Nephron (organoid): ENCODE data around the gene PHLDA2.

Experiments used
- H3K27ac Mint-ChIP-seq, 3 experiments: 2 replicates each; pipeline ENCODE4 v1.8.0; 2020; ENCODE audit warnings: mixed read lengths in 3 of 3, mild to moderate bottlenecking in 2 of 3, moderate library complexity in 1 of 3
- H3K27me3 Mint-ChIP-seq: 2 replicates; pipeline ENCODE4 v1.8.0; 2021; ENCODE audit warnings: low read depth, mild to moderate bottlenecking, moderate library complexity, mixed read lengths
- H3K36me3 Mint-ChIP-seq: 2 replicates; pipeline ENCODE4 v1.8.0; 2020; ENCODE audit warnings: low read depth, mixed read lengths
- H3K4me1 Mint-ChIP-seq: 2 replicates; pipeline ENCODE4 v1.8.0; 2020; ENCODE audit warnings: mixed read lengths
- H3K4me3 Mint-ChIP-seq, 3 experiments: 2 replicates each; pipeline ENCODE4 v1.8.0; 2020; ENCODE audit warnings: mild to moderate bottlenecking in 3 of 3, mixed read lengths in 3 of 3, moderate library complexity in 2 of 3
- H3K9me3 Mint-ChIP-seq: 2 replicates; pipeline ENCODE4 v1.8.0; 2020; ENCODE audit warnings: mixed read lengths
- TF ChIP-seq, protein P1 (sequence below), 3 experiments: fragments of 200-600 bp; sonication (generic); IDR thresholded peaks; one replicate each; pipeline ENCODE4 v1.5.0; 2021; ENCODE audit warnings: antibody characterized with exemption in 3 of 3; ENCODE audit not compliant: unreplicated experiment in 3 of 3

Gene PHLDA2

DNA sequence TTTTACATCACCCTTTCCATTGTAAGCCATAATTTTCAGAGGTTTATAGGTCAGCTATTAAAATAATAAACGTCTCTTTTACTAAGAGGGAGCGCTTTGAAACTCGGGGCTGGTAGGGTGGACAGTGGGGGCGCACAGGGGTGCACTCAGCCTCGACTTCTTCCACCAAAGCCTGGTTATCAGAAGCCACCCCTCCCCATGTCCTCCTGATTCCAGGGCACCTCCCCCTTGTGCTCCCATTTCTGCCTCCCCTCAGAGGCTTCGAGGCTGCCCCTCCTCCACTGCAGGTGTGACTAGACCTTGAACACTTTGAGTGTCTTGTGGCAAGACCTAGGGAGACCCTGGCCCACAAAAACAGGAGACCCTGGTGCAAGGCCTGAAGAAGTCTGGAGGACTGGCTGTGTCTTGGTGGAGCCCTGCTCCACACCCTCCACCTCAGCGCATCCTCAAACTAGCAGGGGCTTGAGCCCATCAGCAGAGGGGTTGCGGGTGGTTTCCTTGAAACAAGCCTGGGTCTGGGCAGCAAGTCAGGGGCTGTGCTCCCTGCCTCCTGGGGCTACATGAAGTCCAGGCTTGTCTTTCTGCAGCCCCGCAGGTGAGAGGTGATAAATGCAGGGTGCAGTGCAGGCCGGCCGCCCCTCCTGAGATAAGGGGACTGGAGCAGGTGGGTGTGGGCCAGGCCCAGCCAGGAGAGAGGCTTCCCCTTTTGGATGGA lies 46.7 kb downstream of the PHLDA2 start:
- Mint-ChIP-seq H3K27me3 (peaks cover 10% of the 10 kb centered on the region), H3K36me3 (peaks cover 28% of the 10 kb centered on the region), H3K4me1 (peaks cover 37% of the 10 kb centered on the region), H3K27ac (peak overlapping the region; percentile 81 to 88 (median 83)), H3K4me3 (peak overlapping the region; percentile 86 to 92 (median 89)), H3K9me3 (no peaks in the 10 kb centered on the region)
- TF ChIP-seq, protein P1, sequence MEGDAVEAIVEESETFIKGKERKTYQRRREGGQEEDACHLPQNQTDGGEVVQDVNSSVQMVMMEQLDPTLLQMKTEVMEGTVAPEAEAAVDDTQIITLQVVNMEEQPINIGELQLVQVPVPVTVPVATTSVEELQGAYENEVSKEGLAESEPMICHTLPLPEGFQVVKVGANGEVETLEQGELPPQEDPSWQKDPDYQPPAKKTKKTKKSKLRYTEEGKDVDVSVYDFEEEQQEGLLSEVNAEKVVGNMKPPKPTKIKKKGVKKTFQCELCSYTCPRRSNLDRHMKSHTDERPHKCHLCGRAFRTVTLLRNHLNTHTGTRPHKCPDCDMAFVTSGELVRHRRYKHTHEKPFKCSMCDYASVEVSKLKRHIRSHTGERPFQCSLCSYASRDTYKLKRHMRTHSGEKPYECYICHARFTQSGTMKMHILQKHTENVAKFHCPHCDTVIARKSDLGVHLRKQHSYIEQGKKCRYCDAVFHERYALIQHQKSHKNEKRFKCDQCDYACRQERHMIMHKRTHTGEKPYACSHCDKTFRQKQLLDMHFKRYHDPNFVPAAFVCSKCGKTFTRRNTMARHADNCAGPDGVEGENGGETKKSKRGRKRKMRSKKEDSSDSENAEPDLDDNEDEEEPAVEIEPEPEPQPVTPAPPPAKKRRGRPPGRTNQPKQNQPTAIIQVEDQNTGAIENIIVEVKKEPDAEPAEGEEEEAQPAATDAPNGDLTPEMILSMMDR (IDR thresholded peaks at IDR 0.05; ENCODE audit: unreplicated experiment in 3 of 3), result no peak

DNA sequence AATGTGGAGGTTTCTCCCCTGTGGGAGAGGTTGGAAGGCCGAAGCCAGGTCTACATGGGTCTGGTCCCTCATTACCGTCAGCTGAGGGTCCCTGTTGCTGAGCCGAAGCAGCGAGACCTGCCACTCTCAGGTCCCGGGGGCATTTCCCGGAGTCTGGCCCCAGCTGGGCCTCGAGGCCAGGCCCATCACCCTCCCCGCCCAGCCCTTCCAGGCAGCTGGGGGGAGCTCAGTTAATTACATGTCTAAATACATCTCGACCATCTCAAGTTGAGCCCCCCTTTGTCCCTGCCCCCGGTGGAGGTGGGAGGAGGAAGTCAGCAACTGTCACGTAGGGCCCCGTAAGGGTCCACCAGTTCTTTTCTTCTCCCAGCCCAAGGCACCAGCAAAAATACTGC lies 47.2 kb downstream of the PHLDA2 start:
- H3K36me3 Mint-ChIP-seq, result peaks cover 31% of the 10 kb centered on the region
- peaks cover 10% of the 10 kb centered on the region for H3K27me3 Mint-ChIP-seq
- H3K4me1 Mint-ChIP-seq, result peaks cover 32% of the 10 kb centered on the region
- TF ChIP-seq, protein P1 (IDR thresholded peaks at IDR 0.05; ENCODE audit: unreplicated experiment in 3 of 3), result no peak
- no peaks in the 10 kb centered on the region for H3K9me3 Mint-ChIP-seq
- peak overlapping the region; percentile 81 to 88 (median 83) for H3K27ac Mint-ChIP-seq
- peak overlapping the region; percentile 86 to 92 (median 89) for H3K4me3 Mint-ChIP-seq

DNA sequence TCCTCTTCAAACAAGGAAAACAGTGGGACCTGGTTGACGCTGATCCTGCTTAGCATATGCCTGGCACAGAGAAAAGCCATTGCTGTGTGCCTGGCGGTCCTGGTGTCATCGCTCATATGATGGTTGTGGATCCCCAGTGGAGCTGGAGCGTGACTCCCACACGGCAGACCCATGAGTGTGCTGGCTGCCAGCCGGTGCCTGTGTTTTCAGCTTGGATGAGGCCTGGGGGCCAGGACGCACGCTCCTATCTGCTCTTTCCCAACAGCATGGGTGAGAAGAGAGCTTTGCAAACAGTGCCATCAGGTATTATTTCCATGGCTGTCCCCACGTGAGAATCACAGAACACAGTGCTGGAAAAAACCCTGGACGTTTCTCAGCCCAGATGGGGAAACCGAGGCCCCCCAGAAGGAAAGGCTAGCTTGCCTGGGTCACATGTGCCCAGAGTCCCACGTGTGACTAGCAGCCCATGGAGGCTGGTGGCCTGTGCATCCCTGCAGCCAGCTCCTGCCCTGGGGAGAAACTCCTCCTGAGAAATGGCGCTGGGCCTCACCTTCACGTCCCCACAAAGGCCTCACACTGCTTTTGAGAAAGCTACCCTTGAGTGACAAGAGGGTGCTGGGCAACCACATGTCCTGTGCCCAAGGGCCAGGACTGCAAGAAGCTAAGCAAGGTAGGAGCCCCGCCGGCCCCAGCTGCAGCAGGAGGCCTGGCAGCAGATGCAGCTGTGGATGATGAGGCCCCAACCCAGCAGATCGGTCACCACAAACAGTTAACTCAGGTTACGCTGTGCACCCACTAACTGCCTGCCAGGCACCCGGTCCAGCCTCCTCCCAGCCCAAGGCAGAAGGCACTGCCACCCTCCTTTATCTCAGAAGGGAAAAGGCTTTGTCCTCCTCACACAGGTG lies 47.9 kb downstream of the PHLDA2 start:
- H3K27ac Mint-ChIP-seq, result peak overlapping the region in 2 of 3 experiments; percentile 28 to 81
- TF ChIP-seq, protein P1 (IDR thresholded peaks at IDR 0.05; ENCODE audit: unreplicated experiment in 3 of 3), result no peak
- peaks cover 31% of the 10 kb centered on the region for H3K36me3 Mint-ChIP-seq
- peak overlapping the region; percentile 58 to 89 (median 62) for H3K4me3 Mint-ChIP-seq
- peaks cover 26% of the 10 kb centered on the region for H3K4me1 Mint-ChIP-seq
- H3K27me3 Mint-ChIP-seq, result peaks cover 10% of the 10 kb centered on the region
- H3K9me3 Mint-ChIP-seq, result no peaks in the 10 kb centered on the region

DNA sequence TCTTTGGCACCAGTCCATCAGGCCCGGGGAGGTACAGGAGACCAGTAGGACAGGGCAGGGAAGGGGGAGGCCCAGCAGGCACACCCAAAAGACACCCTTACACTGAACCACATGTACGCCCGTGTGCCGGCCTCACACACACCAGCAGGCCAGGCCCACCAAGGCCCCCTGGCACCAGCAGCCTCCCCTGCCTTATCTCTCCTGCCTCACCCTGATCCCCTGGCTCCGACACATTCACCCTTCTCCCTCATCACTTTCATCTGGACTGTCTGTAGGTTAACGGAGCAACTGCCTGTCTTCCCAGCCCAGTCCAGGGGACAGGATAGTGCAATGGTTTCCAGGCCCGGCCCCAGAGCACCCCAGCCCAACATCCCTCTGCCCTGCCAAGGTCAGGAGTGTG lies 48.6 kb downstream of the PHLDA2 start:
- H3K4me1 Mint-ChIP-seq, result peaks cover 26% of the 10 kb centered on the region

DNA sequence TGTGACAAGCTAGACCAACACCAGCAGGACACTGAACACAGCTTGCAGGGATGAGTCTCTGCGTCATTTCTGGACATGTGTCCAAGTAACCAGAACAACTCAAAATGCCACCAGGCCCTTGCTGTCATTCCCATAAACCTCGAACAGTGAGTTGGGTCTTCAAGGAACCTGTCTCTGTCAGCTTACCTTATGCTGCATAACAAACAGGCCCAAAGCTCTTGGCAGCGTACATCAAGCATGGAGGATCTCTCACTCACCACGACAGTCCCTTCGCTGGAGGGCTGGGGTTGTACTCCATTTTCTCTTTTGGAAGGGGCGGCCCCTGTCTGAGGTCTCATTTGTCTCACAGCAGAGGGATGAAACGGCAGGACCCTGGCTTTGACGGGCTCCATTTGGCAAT lies 50.4 kb downstream of the PHLDA2 start:
- H3K27ac Mint-ChIP-seq, result no peak overlapping the region
- peaks cover 43% of the 10 kb centered on the region for H3K36me3 Mint-ChIP-seq
- TF ChIP-seq, protein P1 (IDR thresholded peaks at IDR 0.05; ENCODE audit: unreplicated experiment in 3 of 3), result no peak
- no peak overlapping the region for H3K4me3 Mint-ChIP-seq
- H3K27me3 Mint-ChIP-seq, result peaks cover 14% of the 10 kb centered on the region
- H3K4me1 Mint-ChIP-seq, result peaks cover 26% of the 10 kb centered on the region
- H3K9me3 Mint-ChIP-seq, result peaks cover 18% of the 10 kb centered on the region

More for the DNA sequence above, 48.6 kb downstream of the PHLDA2 start:
- peaks cover 4% of the 10 kb centered on the region for H3K9me3 Mint-ChIP-seq
- H3K4me3 Mint-ChIP-seq, result no peak overlapping the region
- TF ChIP-seq, protein P1 (IDR thresholded peaks at IDR 0.05; ENCODE audit: unreplicated experiment in 3 of 3), result no peak
- H3K36me3 Mint-ChIP-seq, result peaks cover 36% of the 10 kb centered on the region
- H3K27me3 Mint-ChIP-seq, result peaks cover 10% of the 10 kb centered on the region
- peak overlapping the region in 1 of 3 experiments; percentile 28 for H3K27ac Mint-ChIP-seq
